OCI-LY3 (cell line): Measurements from ENCODE around the gene SRGN.

ENCODE experiments used
- H2AFZ ChIP-seq: fragments of 200-600, 300-600 bp; shearing (Covaris generic); 2 replicates; pipeline ENCODE4 v1.6.0; 2014; ENCODE audit warnings: antibody characterized with exemption, low read depth, low read length
- H3K27ac ChIP-seq: fragments of 200-600, 300-600 bp; sonication (generic); 2 replicates; pipeline ENCODE4 v1.5.1; 2014; ENCODE audit warnings: mild to moderate bottlenecking, low read length, moderate library complexity, mixed read lengths
- H3K27me3 ChIP-seq: fragments of 200-600, 300-600 bp; sonication (generic); 2 replicates; pipeline ENCODE4 v1.6.1; 2014; ENCODE audit warnings: low read depth, low read length, mixed read lengths
- H3K36me3 ChIP-seq: fragments of 200-600, 300-600 bp; sonication (generic); replicated peaks from 2 replicates; pipeline ENCODE3; 2014; ENCODE audit warnings: low read depth, low read length, mixed read lengths
- H3K4me1 ChIP-seq: fragments of 300-600, 200-600 bp; sonication (generic); 2 replicates; pipeline ENCODE4 v1.6.1; 2014; ENCODE audit warnings: low read length, mixed read lengths
- H3K4me2 ChIP-seq: fragments of 200-600, 300-600 bp; sonication (generic); 2 replicates; pipeline ENCODE4 v1.6.1; 2014; ENCODE audit warnings: low read length, mixed read lengths
- H3K4me3 ChIP-seq: fragments of 300-600, 200-600 bp; sonication (generic); 2 replicates; pipeline ENCODE4 v1.5.1; 2014; ENCODE audit warnings: antibody characterized with exemption, mild to moderate bottlenecking, low read length, moderate library complexity
- H3K79me2 ChIP-seq: fragments of 300-600, 200-600 bp; shearing (Covaris generic); 2 replicates; pipeline ENCODE4 v1.6.1; 2014; ENCODE audit warnings: mild to moderate bottlenecking, low read length, mixed read lengths
- H3K9ac ChIP-seq: fragments of 300-600, 200-600 bp; shearing (Covaris generic); 2 replicates; pipeline ENCODE4 v1.6.0; 2014; ENCODE audit warnings: mild to moderate bottlenecking, low read length, moderate library complexity
- H3K9me3 ChIP-seq: fragments of 200-600, 300-600 bp; shearing (Covaris generic); 2 replicates; pipeline ENCODE4 v1.6.1; 2014; ENCODE audit warnings: low read length, mixed read lengths; ENCODE audit not compliant: insufficient read depth
- H4K20me1 ChIP-seq: fragments of 200-600, 300-600 bp; sonication (generic); 2 replicates; pipeline ENCODE4 v1.6.1; 2016; ENCODE audit warnings: low read length, mixed read lengths; ENCODE audit not compliant: insufficient read depth
- CTCF ChIP-seq: fragments of 200-600, 300-600 bp; sonication (generic); IDR thresholded peaks from 2 replicates; pipeline ENCODE4 v1.5.1; 2014; ENCODE audit warnings: antibody characterized with exemption, low read length, low read depth
- EZH2phosphoT487 ChIP-seq: fragments of 200-600 bp; shearing (Covaris generic); IDR thresholded peaks from 2 replicates; pipeline ENCODE4 v1.6.1; 2018; ENCODE audit warnings: antibody characterized with exemption, mixed run types, low read depth

SRGN gene

GRCh38 chr10:69048103-69048502, 39.8 kb upstream of the SRGN start:
- Histone ChIP-seq H3K9me3 (no peaks in the 10 kb centered on the region), H3K27me3 (no peaks in the 10 kb centered on the region), H3K4me1 (peaks cover 74% of the 10 kb centered on the region), H3K4me3 (no peak overlapping the region), H3K79me2 (no peaks in the 10 kb centered on the region), H3K36me3 (no peaks in the 10 kb centered on the region), H3K27ac (no peak overlapping the region), H2AFZ (no peak overlapping the region), H3K9ac (no peak overlapping the region), H3K4me2 (no peak overlapping the region), H4K20me1 (no peaks in the 10 kb centered on the region)
- no peak for TF ChIP-seq EZH2phosphoT487
- no peak for TF ChIP-seq CTCF

DNA sequence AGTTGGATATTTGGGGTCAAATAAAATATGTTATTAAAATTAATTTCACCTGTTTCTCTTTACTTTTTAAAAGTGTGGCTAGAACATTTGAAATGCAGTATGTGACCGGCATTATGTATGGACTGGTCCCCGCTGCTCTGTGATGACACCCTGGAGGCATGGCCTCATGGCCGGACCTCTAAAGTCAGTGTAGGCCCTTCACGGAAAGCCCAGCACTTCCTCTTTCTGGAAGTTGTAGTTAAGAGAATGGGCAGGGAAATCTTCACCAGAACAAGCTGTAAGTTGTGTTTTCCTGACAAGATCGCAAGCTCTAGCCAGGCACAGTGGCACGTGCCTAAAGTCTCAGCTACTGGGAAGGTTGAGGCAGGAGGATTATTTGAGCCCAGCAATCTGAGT, 38.3 kb upstream of the SRGN start:
- Histone ChIP-seq H3K27ac (no peak overlapping the region), H3K36me3 (no peaks in the 10 kb centered on the region), H3K79me2 (no peaks in the 10 kb centered on the region)

DNA sequence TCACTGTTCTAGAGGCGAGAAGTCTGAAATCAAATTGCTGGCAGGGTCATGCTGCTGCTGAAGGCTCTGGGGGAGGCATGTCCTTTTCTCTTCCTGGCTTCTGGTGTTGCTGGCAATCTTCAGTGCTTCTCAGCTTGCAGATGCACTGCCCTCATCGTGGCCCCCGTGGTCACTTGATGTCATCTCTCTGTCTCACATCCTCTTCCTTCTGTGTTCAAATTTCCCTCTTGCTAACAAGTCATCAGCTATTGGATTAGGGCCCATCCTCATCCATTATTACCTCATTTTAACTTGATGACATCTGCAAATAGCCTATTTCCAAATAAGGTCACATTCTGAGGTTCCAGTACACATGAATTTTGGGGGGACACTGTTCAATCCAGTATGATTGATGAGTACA, 36.6 kb upstream of the SRGN start:
- Histone ChIP-seq H3K4me2 (peak overlapping the region; percentile 56), H3K79me2 (no peaks in the 10 kb centered on the region), H3K4me3 (peak overlapping the region; percentile 18; the same call in 1 of the 2 replicates), H3K36me3 (no peaks in the 10 kb centered on the region), H3K27ac (peak overlapping the region; percentile 75), H3K27me3 (no peaks in the 10 kb centered on the region), H3K9me3 (no peaks in the 10 kb centered on the region), H3K4me1 (peaks cover 64% of the 10 kb centered on the region), H4K20me1 (no peaks in the 10 kb centered on the region), H3K9ac (peak overlapping the region; percentile 38; the same call in 1 of the 2 replicates), H2AFZ (no peak overlapping the region)
- TF ChIP-seq EZH2phosphoT487 = no peak

More for the DNA sequence above, 38.3 kb upstream of the SRGN start:
- H3K4me3 ChIP-seq = no peak overlapping the region
- H3K27me3 ChIP-seq = no peaks in the 10 kb centered on the region
- H3K4me1 ChIP-seq = peaks cover 70% of the 10 kb centered on the region
- H2AFZ ChIP-seq = peak overlapping the region; percentile 39; the same call in 1 of the 2 replicates
- H3K9ac ChIP-seq = no peak overlapping the region
- TF ChIP-seq EZH2phosphoT487 = no peak
- no peak for TF ChIP-seq CTCF
- H3K4me2 ChIP-seq = no peak overlapping the region
- H3K9me3 ChIP-seq = no peaks in the 10 kb centered on the region
- no peaks in the 10 kb centered on the region for H4K20me1 ChIP-seq

- H2AFZ ChIP-seq = no peak overlapping the region
These were observed 36.0 kb upstream of the SRGN start for GRCh38 chr10:69051710-69052487.

More at GRCh38 chr10:69051710-69052487, 36.0 kb upstream of the SRGN start:
- H3K36me3 ChIP-seq = no peaks in the 10 kb centered on the region
- TF ChIP-seq CTCF = no peak
- TF ChIP-seq EZH2phosphoT487 = no peak
- H3K79me2 ChIP-seq = no peaks in the 10 kb centered on the region
- H3K27me3 ChIP-seq = no peaks in the 10 kb centered on the region
- no peak overlapping the region; the same call in 1 of the 2 replicates for H3K4me3 ChIP-seq
- peak overlapping the region; percentile 29; the same call in 1 of the 2 replicates for H3K9ac ChIP-seq
- H3K9me3 ChIP-seq = no peaks in the 10 kb centered on the region
- H4K20me1 ChIP-seq = no peaks in the 10 kb centered on the region
- peaks cover 70% of the 10 kb centered on the region for H3K4me1 ChIP-seq
- peak overlapping the region; percentile 56 for H3K4me2 ChIP-seq
- peak overlapping the region; percentile 75 for H3K27ac ChIP-seq
